DMS 273 treated with DMSO at 0.1 percent for 48 hours (cell line): ENCODE data around the gene HNRNPA2B1.
"Not testable (repeated sequence)": the region's sequence is repeated elsewhere in the genome, so short reads cannot be mapped to it uniquely, and the experiment has no call there.

ENCODE experiments used
- DNase-seq: peaks from one replicate; lab custom pipeline; 2025; lab: John Stamatoyannopoulos, UW

Gene HNRNPA2B1

DNA sequence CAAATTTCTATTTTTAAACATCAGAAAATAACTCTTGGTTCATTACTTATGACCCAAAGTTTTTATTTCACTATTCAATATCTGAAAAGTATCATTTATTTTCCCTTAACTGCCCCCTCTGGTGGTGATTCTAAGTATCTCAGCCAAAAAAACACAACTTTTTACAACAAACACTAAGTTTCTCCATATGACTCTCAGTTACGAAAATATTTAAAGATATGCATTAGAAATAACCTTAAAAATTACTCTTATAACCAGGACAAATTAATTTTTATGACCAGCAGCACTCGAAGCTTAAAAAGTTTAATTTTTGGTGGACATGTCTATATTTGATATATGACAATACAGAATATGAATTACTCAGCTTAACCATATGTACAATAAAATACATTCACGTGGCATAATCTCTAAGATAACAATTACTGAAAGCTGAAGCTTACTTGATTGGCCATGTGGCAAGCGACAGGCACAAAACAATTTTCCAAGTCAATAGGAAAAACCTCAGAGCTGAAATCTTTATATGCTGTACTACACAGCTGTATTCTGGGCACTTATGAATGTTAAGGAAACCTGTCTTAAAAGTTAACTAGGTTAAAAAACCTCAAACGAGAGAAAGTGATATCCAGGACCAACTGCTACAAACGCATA, 2.3 kb downstream of the HNRNPA2B1 start:
- no peak for DNase-seq

DNA sequence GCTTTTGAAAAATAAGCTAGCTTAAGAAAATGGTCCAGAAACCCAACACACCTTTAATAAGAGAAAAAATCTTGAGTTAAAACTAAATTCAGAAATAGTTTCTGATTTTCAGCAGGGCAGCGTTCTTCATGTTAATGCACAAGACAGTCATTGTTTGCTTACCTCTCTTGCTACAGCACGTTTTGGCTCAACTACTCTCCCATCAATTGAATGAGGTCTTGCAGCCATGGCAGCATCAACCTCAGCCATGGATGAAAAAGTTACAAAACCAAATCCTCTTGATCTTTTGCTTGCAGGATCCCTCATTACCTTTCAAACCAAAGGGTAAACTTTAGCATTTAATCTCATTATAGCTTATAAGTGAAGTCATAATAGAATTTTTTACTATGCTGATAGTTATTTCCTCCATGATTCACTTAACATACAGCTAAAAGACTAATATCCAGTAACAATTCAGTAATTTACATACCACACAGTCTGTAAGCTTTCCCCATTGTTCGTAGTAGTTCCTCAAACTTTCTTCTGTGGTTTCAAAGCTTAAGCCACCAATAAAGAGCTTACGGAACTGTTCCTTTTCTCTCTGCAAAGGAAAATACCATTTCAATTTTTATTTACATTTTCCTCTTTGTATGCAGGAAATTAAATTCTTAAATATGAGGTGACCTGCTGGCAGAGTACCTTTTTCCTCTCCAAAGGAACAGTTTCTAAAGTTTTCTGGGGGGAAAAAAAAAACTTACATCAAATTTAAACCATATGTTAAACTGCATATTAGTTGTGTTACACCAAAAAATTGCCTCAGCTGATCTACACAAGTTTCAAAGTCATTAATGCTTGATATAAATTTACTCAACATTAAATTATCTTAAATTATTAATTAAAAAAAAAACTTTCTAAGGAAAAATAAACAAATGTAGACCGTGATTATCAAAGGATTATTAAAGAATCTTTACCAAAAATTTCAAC, 3.1 kb downstream of the HNRNPA2B1 start:
- DNase-seq = no peak

DNA sequence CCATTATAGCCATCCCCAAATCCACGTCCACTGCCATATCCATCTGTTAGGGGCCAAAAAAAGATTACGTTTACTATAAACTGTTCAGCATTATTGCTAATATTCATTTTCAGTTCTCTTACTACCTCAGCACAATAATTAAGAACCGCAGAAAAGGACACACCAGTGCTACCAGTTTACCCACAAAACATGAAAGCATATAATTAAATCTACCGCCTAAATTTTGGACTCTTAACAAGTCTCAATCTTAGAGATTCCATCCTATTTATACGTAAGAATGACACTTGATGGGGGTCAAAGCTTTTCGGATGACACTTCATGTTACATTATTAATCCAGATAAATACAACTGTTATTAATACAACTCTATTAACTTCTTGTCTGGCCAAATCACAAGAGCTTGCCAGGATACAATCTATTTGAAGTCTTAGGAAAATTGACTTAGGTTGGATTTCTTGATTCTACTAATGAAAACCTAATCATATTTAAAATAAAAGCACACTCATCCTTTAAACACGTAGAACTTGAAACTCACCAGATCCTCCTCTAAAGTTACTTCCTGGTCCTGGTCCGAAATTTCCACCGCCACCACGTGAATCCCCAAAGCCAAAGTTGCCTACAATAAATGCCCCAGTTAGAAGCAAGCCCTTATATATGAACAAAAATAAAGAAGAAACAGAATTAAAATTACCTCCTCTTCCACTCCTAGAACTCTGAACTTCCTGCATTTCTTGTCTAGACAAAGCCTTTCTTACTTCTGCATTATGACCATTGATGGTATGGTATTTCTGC, 4.5 kb downstream of the HNRNPA2B1 start:
- no peak for DNase-seq

DNA sequence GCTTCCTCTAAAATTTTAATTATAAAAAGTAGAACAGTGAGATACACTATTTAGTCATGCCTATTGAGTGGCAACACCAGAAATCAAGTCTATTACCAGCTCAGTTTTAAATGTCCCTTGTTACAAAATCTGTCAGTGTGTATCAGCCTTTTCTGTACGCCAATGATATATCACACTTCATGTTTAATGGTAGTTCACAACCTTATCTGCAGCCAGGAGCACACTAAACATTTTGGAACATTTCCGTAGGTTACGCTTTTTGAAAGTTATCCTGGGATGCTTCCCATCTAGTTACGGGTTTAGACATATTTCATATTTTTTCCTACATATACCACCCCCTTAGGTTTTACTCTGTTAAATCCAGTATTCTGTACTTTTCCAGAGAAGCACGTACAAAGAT, 5.4 kb downstream of the HNRNPA2B1 start:
- DNase-seq = no peak

DNA sequence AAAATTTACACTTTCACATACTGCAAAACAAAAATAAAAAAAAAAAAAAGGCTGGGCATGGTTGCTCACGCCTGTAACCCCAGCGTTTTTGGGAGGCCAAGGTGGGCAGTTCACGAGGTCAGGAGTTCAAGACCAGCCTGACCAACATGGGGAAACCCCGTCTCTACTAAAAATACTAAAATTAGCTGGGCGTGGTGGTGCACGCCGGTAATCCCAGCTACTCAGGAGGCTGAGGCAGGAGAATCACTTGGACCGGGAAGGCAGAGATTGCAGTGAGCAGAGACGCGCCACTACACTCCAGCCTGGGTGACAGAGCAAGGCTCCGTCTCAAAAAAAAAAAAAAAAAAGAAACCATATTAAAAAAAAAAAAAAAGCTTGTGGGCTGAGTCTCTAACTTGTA, 5.8 kb downstream of the HNRNPA2B1 start:
- DNase-seq = not testable (repeated sequence)

DNA sequence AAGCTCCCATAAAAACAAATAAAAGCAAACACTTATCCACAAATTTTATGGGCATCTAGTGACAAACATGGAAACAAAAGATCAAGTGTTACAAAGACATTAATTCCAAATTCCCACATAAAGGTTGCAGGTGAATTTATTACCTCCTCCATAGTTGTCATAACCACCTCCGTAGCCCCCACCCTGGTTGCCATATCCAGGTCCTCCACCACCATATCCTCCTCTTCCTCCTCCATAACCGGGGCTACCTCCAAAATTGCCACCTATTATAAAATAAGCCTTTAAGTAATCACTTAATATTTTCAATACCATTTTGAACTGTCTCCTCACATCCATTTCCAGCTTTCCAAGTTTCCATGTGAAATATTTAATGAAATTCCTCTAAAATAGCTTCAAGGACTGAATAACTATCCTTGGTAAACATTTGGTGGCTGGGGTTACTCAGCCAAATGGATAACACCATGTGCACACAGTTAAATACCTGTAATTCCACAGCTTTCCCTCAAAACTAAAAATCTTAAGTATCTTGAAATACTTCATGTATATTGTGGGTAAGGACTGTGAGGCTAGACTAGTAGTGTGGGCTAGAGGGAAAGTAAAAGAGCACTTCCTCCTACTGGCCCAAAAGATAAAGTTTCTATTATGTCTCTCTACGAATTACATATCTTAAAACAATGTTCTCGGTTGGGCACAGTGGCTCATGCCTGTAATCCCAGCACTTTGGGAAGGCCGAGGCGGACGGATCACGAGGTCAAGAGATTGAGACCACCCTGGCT, 6.9 kb downstream of the HNRNPA2B1 start:
- no peak for DNase-seq

DNA sequence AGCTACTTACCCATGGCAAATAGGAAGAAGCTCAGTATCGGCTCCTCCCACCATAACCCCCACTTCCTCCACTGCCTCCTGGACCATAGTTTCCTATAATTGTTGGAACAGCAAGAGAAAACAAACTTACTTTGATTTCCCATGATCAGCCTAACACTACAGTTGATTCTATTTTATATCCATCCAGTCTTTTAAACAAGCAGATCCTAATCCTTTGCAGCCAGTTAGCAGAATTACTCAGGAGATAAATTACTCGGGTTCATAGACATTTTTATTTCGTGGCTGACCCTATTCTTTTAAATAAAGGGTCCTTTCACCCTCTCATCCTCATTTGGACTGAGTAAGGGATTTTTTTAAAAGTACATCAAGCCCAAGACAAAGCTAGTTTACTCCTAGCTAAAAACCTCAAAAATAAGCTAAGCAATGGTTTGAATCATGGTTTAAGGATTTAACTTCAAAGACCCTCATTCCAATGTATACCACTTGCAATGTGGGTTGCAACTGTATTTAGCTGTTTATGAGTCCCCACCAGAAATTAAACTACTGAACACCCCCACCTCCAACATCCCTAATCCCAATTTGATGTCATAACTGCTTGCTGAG, 8.0 kb downstream of the HNRNPA2B1 start:
- no peak for DNase-seq

DNA sequence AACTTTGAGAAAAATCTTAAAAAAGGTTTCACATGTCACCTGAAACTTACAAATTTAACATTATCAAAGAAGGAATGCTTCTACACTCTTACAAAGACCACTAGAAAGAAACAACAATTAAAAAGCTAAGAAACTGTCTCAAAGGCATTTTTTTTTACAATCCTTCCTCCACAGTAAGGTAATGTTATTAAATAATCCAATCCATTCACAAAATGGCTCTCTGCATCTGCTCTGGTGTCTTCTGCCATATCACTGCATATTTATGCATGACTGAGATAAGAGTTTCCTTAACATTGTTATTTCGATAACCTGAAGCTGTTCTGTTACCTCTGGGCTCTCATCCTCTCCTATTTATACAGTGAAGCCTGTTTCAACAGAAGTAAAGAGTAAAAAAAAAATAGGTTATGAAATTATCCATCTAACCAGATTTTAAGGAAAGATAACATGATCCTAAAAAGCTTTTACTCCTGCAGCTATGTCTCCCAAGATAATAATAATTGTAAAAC, 8.5 kb downstream of the HNRNPA2B1 start:
- DNase-seq = no peak

DNA sequence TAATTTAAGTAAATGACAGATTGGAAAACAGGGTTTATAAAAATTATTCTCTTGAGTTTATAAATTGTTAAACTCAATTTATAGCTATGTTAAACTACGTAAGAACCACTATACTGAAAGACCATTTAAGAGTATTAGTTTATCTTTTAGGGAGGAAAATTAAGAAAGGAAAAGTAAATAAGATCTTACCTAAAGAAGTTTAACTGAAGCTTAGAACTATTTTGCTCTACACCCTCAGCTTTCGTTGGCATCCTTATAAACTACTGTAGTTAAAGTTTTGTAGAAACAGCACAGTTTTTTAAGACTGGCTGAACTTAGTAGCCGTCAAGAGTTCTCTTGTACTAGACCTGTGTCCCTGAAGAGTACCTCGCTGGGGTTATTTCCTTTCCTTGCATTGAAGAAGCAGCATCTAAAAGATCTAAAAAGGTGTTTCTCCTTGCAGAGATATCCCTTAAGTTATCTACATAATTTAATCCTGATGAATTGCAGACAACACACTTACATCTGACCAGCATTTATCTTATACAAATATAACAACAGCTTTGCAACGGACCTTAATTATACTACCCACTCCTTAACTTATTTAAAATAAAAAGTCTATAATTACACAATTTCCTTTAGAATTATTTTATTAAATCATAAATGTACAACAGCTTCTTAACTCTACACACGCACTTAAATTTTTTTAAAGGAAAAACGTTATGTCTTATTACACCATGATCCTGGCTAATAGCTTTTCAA, 9.1 kb downstream of the HNRNPA2B1 start:
- DNase-seq = no peak

DNA sequence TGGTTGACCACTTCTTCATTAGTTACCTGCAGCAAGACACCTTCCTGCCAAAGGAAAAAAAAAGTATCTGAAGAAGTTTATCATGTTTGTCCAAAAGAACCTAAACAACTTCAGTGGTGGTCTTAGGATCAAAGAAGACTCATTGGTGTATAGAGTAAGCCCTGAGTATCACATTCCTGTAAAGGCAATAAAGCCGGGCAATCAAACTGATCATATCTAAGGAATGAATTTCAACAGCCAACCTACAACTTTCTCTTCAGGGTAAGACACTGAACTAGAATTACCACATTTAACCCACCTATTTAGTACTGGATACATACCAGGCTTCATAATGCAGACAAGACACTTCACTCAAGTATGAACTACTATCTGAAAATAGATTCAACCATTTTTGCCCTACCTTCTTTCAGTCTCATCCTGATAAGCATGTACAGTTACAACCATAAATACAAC, 10.1 kb downstream of the HNRNPA2B1 start:
- no peak for DNase-seq

DNA sequence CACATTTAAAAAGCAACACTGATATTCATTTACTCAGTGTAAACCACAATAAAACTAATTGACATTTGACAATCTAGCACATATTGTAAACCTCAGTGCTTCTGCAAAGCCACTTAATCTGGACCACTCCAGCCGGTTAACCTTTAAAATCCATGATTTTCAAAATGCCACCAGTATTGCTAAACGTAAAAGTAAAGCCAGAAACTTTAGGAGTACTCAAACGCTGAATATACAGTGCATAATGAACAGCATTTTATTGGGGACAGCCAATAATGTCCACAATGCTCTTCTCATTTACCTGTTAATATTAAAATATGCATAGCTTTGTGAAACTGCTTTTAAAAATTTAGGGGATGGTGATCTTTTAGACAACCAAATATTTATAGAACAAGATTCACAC, 10.8 kb downstream of the HNRNPA2B1 start:
- no peak for DNase-seq

DNA sequence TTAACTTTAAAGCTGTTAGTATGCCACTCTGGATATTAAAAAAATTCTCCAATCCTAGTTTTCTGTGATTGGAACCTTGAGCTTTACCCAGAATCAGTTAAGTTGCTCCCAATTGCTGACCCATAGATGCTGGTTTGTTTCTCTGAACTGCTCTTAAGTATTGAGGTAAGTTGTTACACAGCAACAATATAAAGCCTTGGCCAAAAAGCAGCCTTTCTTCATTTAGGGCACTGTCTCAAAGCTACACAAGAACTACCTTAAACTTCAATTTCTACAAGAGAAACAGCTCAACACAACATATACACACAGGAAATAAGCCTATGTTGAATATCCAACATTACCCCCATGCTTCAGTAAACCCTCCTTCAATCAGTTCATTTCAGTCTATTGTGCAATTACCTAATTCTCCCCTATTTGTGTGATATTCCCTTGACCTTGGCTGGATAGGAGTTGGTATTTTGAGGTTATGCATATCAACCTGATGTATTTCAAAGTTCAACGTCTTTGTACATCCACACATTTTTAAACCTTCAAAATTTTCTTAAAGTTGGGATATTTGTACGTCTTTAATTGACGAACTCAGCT, 11.5 kb downstream of the HNRNPA2B1 start:
- DNase-seq = no peak

DNA sequence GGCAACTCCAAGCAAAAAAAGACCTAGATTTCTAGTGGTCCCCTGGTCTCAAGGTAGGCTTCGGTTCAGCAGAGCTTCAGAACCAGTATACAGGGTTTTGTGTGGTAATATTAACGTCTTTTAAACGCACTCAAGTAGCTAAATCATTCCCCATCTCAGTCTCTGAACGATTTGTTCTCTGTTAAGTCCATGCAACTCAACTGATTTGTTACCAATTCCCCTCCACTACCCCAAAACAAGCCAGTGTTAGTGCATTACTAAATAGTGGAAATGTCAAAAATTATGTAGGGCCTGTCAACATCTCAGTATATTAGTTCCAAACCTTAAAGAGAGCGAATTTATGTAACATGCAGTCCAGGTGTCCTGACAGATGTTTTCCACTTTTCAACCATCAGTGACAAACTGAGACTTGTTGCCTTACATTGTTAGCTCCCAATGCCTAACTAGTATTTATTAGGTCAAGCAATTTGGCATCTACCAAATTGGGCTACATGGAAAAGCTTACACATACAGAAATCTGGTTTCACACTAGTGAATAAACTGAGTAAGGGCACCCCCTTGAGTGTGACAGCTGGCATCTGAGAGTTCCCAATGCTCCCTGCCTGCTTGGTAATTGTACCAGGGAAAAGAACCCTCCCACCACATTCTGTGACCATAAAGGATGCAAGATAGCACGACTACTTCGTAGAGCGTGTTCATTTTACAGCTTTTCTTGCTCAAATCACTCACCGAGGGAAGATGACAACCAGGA, 12.2 kb downstream of the HNRNPA2B1 start:
- peak; percentile 51 for DNase-seq

DNA sequence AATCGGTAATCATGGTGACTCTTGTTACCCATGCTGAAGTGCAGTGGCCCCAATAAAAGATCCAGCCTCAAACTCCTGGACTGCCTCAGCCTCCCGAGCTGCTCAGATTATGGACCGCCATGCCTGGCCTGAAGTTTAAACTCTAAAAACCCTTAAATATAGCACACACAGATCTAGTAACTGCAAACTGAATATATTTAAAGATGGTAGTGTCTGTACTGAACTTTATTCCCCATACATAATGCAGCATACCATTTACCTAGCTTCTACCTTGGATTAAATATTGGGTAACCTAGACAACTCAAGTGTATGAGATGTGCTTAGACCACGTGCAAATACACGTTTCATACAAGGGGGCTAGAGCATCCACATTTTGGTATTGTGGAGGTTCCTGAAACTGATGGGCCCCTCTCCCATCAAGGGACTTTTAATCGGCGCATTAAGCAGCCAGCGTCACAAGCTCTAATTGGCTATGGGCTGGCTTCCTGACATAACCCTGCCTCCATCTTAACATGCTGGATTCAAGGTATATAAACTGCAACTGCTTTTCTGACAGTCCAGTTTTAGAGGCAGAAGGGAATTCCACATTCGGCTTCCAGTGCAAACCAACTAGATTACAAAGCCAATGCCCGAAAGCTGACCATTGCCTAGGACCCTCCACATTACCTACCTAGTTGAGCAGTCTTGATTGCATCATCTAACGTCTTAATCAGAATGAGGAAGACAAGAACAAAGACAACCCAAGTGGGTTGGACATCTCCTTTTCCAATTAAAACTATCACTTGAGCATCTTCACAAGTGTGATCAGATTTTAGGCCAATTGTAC, 13.0 kb downstream of the HNRNPA2B1 start:
- peak; percentile 43 for DNase-seq

DNA sequence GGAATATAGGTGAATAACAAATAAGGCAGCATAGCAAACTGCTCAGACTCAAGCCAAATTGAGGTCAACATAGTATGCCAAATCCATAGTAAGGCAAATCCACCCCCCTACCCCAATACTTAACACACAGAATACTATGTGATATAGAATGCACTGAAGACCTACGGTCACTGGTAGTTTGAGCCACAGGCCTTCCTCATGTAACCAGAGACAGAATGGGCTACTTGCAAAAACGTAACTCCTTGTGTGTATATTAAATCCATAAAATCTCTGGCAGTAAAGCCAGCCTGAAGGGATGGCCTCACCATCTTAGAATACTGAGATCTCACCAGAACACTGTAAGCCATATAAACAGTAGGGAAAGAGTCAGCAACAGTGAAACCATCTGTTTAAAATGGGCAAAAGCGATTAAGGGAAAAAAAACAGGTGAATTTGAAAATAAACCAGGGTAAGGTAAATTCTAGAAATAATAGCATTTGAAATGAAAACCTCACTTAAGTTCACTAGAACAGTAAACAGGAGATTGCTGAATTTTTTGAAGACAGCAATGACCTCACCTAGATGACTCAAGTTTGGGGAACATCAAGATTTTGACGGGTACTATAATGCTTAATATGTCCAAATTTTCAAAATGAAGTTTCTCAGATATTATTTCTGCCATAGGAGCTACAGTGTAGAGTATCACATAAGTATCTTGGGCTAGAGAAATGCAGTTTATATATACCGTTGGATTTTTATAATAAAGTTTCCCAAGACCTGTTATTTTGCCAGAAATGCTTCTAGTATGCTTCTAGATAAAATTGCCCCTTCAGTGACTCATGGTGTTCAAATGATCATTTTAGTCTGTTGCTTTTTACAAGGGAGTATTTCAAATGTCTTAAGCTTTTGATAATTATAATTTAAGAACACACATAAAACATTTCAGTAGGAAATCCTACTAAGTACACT, 13.9 kb downstream of the HNRNPA2B1 start:
- no peak for DNase-seq

DNA sequence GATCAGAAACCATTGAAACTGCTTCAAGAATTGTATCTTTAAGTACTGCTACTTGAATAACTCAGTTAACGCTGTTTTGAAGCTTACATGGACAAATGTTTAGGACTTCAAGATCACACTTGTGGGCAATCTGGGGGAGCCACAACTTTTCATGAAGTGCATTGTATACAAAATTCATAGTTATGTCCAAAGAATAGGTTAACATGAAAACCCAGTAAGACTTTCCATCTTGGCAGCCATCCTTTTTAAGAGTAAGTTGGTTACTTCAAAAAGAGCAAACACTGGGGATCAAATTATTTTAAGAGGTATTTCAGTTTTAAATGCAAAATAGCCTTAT, 14.7 kb downstream of the HNRNPA2B1 start:
- DNase-seq = no peak

DNA sequence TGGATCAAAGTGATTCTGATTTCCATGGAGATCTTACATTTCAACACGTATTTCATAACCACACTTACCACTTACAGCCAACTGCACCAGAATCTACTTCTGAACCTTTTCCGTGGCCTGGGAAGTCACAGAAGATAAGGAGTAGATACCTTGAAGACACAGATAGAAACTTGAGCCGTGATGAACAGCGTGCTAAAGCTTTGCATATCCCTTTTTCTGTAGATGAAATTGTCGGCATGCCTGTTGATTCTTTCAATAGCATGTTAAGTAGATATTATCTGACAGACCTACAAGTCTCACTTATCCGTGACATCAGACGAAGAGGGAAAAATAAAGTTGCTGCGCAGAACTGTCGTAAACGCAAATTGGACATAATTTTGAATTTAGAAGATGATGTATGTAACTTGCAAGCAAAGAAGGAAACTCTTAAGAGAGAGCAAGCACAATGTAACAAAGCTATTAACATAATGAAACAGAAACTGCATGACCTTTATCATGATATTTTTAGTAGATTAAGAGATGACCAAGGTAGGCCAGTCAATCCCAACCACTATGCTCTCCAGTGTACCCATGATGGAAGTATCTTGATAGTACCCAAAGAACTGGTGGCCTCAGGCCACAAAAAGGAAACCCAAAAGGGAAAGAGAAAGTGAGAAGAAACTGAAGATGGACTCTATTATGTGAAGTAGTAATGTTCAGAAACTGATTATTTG, 15.3 kb downstream of the HNRNPA2B1 start:
- no peak for DNase-seq
